Right atrium auricular region (tissue), 2 donors: ENCODE data around the gene EFCAB9. TPM values are rescaled to one million over a fixed set of nuclear protein-coding genes. Genes with fewer than 3 reads are reported as not detected.

Source experiments
- DNase-seq: peaks from one replicate; pipeline ENCODE4 v3.0.0-alpha.2; 2019; ENCODE audit warnings: low spot score
- H3K27ac ChIP-seq, 2 donors: fragments of 200-600 bp; sonication (generic); 1 replicate in 1 of 2; 2 replicates in 1 of 2; pipeline ENCODE4 v1.5.1; 2016 to 2019
- H3K27me3 ChIP-seq, 2 donors: fragments of 200-600 bp; sonication (generic); one replicate each; pipeline versions ENCODE4 v1.5.1 to v1.6.0; 2017 to 2019
- H3K36me3 ChIP-seq: fragments of 200-600 bp; sonication (generic); one replicate; pipeline ENCODE4 v1.5.1; 2016
- H3K4me1 ChIP-seq, 2 donors: fragments of 200-600 bp; sonication (generic); one replicate each; pipeline versions ENCODE4 v1.5.1 to v1.6.0; 2017 to 2019
- H3K4me3 ChIP-seq, 2 donors: fragments of 200-600 bp; sonication (generic); 1 replicate in 1 of 2; 2 replicates in 1 of 2; pipeline ENCODE4 v1.5.1; 2017 to 2019; ENCODE audit warnings: mild to moderate bottlenecking in 1 of 2, moderate library complexity in 1 of 2
- H3K9me3 ChIP-seq, 2 donors: fragments of 200-600 bp; sonication (generic); one replicate each; pipeline ENCODE4 v1.5.1; 2019
- CTCF ChIP-seq, 2 donors: fragments of 200-600 bp; sonication (generic); IDR thresholded peaks; one replicate each; pipeline ENCODE4 v1.5.1; 2019; ENCODE audit warnings: antibody characterized with exemption in 2 of 2
- total RNA-seq, 2 donors: library from RNA; depleted of rRNA; stranded (reverse); fragments of >200 nt; gene quantifications; one replicate each; pipeline ENCODE4 v1.1.0, GENCODE V29; 2016

EFCAB9 gene
- total RNA-seq, 2 donors from 2014 or later, result not detected

DNA sequence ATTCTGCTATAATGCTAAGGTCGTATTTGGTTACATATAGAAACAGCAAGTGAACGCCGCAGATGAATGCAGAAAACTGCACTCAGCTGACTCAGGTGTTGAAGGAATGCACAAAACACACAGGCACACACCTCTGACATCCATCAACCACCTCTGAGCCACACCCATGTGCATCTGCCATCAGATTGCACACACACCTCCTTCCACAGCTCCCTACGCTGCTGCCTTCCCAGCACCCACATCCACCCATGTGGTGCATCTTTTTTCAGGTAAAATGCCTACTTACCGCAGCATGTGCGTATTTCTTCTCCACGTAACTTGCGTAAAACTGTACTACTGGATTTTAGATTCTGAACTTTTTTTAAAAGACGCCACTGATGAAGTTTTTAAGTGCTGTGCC, 13.0 kb upstream of the EFCAB9 start:
- Histone ChIP-seq H3K27me3 (no peaks in the 10 kb centered on the region), H3K4me1 (peaks cover 0 to 36% of the 10 kb centered on the region in 2 donors), H3K27ac (no peak overlapping the region), H3K9me3 (no peaks in the 10 kb centered on the region), H3K36me3 (no peaks in the 10 kb centered on the region), H3K4me3 (no peak overlapping the region)
- no peak for TF ChIP-seq CTCF (IDR thresholded peaks at IDR 0.05)
- no peak for DNase-seq

DNA sequence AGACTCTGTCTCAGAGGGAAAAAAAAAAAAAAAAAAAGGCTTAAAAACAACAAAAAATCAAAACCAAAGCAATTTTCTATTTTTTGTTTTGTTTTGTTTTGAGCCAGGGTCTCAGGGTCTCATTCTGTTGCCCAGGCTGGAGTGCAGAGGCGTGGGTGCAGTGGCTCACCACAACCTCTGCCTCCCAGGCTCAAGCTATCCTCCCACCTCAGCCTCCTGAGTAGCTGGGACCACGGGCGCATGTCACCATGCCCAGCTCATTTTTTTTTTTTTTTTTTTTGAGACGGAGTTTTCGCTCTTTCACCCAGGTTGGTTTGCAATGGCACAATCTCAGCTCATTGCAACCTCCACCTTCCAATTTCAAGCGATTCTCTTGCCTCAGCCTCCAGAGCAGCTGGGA, 11.7 kb upstream of the EFCAB9 start:
- Histone ChIP-seq H3K36me3 (no peaks in the 10 kb centered on the region), H3K4me1 (peaks cover 0 to 49% of the 10 kb centered on the region in 2 donors)

DNA sequence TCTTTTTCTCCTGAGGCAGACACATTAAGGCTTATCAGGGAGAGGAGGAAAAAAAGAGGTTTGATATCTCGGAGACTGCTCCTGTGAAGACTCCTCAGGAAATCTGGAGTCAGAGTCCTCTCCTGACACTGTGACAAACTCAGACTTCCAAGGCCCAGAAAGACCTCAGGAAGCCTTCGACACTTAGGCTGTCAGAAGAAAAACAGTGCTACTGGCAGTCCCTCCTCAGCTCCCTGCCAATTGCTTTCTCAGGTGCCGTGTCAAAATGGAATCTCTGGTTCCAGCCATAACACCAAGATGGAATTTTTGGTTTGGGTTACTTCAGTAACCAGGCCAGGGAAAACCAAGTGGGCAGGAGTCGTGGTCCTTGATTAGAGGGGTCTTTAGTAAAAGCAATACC, 10.1 kb upstream of the EFCAB9 start:
- Histone ChIP-seq H3K4me1 (peaks cover 0 to 42% of the 10 kb centered on the region in 2 donors), H3K27ac (no peak overlapping the region), H3K9me3 (no peaks in the 10 kb centered on the region), H3K27me3 (no peaks in the 10 kb centered on the region), H3K36me3 (no peaks in the 10 kb centered on the region), H3K4me3 (no peak overlapping the region)
- TF ChIP-seq CTCF (IDR thresholded peaks at IDR 0.05), result no peak
- no peak for DNase-seq

More for the DNA sequence above, 11.7 kb upstream of the EFCAB9 start:
- no peak for TF ChIP-seq CTCF (IDR thresholded peaks at IDR 0.05)
- no peak for DNase-seq
- Histone ChIP-seq H3K9me3 (no peaks in the 10 kb centered on the region), H3K27me3 (no peaks in the 10 kb centered on the region), H3K27ac (no peak overlapping the region), H3K4me3 (no peak overlapping the region)

GRCh38 chr5:172185096-172185461, 8.9 kb upstream of the EFCAB9 start:
- Histone ChIP-seq H3K9me3 (no peaks in the 10 kb centered on the region), H3K4me1 (peaks cover 0 to 38% of the 10 kb centered on the region in 2 donors), H3K4me3 (no peak overlapping the region), H3K27me3 (no peaks in the 10 kb centered on the region), H3K36me3 (no peaks in the 10 kb centered on the region), H3K27ac (peak overlapping the region in 1 of 2 donors; percentile 30)
- no peak for TF ChIP-seq CTCF (IDR thresholded peaks at IDR 0.05)
- no peak for DNase-seq

DNA sequence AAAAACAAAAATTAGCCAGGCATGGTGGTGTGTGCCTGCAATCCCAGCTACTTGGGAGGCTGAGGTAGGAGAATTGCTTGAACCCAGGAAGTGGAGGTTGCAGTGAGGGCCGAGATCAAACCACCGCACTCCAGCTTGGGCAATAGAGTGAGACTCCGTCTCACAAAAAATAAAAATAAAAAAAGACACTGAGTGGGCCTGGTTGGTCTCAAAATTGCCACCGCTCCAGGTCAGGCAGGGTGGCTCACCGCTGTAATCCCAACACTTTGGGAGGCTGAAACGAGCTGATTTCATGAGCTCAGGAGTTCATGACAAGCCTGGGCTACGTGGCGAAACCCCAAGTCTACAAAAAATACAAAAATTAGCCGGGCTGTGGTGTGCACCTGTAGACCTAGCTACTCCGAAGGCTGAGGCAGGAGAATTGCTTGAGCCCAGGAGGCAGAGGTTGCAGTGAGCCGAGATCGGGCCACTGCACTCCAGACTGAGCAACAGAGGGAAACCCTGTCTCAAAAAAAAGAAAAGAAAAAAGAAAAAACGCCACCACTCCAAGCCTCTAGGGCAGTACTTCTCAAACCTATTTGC, 7.8 kb upstream of the EFCAB9 start:
- H3K4me1 ChIP-seq, result peaks cover 0 to 29% of the 10 kb centered on the region in 2 donors
- peak overlapping the region; percentile 77 to 82 for H3K4me3 ChIP-seq
- no peak for DNase-seq
- no peaks in the 10 kb centered on the region for H3K27me3 ChIP-seq
- H3K36me3 ChIP-seq, result no peaks in the 10 kb centered on the region
- H3K27ac ChIP-seq, result peak overlapping the region; percentile 89 to 93
- no peak for TF ChIP-seq CTCF (IDR thresholded peaks at IDR 0.05)
- H3K9me3 ChIP-seq, result no peaks in the 10 kb centered on the region
